HL-60/S4 treated with phorbol 12-myristate 13-acetate at 8.2 ng/mL for 4 days and 3 days (cell line): ENCODE measurements around the gene FSD1L.
"Not testable (repeated sequence)": the region's sequence is repeated elsewhere in the genome, so short reads cannot be mapped to it uniquely, and the experiment has no call there.

Experiments used
- in situ Hi-C: fragments of 300-500 bp; cut with MboI; formaldehyde crosslinking; loops from 2 replicates; pipeline ENCODE4 v1.15.0; 2022; ENCODE audit warnings: low sequenced_read_pairs

Gene FSD1L

DNA sequence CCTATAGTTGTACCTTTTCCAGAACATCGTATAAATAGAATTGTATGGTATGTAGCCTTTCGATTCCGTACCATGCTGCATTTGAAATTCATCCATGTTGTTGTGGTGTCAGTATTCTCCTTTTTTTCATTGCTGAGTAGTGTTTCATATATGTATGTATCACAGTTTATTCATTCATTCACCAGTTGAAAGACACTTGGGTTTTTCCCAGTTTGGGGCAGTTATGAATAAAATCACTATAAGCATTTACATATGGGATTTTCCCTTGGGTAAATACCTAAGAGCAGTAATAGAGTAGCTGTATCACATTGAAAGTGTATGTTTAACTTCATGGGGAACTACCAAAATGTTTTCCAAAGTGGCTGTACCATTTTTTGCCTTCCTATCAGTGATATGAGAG lies 94.0 kb downstream of the FSD1L start:
- in situ Hi-C loops: no loop called here

DNA sequence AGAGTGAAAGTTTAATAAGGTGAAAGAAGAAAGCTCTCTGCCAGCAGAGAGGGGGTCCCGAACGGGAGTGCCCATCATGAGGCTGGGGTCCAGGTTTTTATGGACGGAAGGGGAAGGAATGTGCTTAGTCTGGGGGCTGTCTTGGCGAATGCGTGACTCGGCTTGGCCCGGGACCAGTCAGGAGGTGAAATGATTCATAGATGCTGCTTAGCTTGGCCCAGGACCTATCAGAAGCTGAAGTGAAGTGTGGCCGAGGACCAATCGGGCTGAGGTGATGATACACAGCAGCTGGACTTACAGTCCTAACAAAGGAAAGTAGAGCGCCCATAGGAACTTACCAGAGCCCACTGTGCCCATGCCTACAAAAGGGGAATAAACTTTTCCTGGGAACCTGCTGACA lies 106.2 kb downstream of the FSD1L start:
- in situ Hi-C loops: no loop called here

DNA sequence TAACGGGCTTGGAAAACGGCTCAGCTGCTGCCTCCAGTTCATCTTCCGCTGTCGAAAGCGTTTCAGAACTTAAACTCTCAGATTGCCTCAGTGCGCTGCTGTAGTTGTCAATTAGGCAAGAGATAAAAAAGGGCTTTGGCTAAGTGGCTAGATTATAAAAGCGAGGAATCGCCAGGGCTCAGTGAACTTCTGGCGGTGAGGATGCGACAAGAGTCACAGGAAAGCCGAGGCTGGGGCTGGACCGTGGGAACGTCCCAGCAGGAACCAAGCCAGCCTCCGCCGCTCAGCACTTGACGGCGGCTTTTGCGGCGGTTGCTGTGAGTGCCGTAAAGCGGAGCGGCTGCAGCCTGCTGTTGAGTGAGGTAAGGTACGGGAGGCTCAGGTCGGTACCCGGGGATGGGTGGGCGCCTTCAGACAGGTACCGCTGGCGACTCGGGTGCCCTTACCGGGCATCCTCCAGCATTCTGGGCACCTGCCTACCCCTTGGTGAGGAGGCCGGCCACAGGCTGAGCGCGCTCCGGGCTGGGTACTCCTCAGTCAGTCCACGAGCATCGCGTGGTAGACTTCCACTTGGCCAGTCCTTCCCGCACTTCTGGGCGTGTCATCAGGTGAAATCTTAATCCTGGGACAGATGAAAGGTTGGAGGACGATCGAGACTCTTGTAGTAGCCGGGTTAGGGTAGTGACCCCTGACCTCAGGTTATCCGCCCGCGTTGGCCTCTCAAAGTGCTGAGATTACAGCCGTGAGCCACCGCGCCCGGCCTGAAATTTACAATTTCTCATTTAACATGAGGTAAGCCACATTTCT lies 110.2 kb downstream of the FSD1L start, which contains the start of gene FKTN:
FKTN (plus strand) TSS at position 328 of the 807 bp plus-strand sequence. CDS start 16,902 bp downstream, outside the sequence.
- in situ Hi-C loops: no loop called here

DNA sequence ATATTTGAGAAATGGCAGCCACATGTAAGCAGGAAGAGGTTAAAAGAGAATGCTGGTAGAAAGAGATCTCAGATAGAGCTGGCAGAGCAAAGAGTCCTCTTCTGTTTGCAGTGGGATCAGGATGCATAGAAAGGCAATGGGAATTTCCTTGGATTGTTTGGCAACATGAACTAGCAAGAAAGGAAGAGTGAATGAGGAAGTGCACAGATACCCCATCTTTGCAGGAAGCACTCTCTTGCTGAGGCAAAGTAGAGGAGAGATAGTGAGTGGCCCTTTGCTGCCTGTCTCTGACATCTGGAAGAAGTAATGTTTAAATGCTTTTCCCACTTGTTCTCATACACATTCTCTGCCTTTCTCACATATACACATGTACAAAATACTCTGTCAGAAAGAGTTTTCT lies 124.6 kb downstream of the FSD1L start:
- in situ Hi-C loops: no loop called here

DNA sequence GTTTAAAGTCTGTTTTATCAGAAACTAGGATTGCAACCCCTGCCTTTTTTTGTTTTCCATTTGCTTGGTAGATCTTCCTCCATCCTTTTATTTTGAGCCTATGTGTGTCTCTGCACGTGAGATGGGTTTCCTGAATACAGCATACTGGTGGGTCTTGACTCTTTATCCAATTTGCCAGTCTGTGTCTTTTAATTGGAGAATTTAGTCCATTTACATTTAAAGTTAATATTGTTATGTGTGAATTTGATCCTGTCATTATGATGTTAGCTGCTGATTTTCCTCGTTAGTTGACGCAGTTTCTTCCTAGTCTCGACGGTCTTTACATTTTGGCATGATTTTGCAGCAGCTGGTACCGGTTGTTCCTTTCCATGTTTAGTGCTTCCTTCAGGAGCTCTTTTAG lies 132.1 kb downstream of the FSD1L start:
- in situ Hi-C loops: not testable (repeated sequence)

DNA sequence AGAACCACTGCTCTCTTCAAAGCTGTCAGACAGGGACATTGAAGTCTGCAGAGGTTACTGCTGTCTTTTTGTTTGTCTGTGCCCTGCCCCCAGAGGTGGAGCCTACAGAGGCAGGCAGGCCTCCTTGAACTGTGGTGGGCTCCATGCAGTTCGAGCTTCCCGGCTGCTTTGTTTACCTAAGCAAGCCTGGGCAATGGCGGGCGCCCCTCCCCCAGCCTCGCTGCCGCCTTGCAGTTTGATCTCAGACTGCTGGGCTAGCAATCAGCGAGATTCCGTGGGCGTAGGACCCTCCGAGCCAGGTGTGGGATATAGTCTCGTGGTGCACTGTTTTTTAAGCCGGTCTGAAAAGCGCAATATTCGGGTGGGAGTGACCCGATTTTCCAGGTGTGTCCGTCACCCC lies 133.7 kb downstream of the FSD1L start:
- in situ Hi-C loops: not testable (repeated sequence)

DNA sequence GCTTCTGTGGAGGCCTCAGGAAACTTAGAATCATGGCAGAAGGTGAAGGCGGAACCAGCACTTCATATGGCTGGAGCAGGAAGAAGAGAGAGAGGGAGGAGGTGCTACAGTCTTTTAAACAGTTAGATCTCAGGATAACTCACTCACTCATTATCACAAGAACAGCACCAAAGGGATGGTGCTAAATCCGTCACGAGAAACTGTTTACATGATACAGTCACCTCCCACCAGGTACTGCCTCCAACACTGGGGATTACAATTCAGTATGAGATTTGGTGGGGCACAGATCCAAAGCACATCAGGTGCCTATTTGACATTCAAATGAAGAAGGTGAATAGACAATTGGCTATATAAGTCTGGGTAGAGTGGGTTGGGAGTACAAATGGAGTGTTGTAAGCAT lies 145.3 kb downstream of the FSD1L start:
- in situ Hi-C loops: no loop called here
